GM12891 (cell line): ENCODE results near the gene BEGAIN.

Experiments
- POLR2A ChIP-seq: IDR thresholded peaks from 2 replicates; pipeline ENCODE4 v1.6.1; 2011; ENCODE audit warnings: low read depth, low read length, control low read depth
- POLR2AphosphoS5 ChIP-seq: IDR thresholded peaks from 2 replicates; pipeline ENCODE4 v1.6.1; 2011; ENCODE audit warnings: low read depth, low read length, control low read depth
- TAF1 ChIP-seq: IDR thresholded peaks from 2 replicates; pipeline ENCODE4 v1.6.1; 2011; ENCODE audit warnings: low read depth, low read length, control low read depth

DNA sequence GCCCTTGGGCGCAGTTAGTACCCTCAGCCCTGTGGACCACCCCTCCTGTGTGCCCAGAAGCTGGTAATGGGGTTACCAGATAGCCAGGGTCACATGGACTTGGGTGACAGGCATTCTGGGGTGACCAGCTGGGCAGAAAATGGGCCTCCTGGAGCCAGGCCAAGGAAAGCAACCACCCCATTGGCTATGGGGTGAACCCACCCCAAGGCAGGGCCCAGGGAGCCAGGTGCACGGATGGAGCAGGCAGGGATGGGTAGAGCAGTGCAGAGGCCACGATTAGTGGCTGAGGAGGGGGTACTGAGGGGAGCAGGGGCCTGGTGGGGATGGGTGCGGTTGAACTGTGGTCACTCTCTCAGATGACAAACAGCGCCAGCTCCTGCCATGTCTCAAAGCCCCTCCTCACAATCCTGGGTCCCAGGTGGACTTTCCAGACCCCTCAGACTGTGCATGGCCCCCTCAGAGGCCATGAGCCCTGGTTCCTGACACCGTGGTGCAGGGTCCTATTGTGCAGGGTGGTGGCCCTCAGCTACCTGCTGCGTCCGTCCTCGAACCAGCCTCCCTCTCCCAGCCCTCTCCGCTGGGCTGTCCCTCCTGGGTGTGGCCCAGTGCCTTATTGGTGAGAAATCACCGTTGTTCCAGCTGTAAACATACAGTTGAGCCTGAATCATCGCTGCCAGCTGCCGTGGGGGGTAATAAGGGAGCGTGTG, 23.4 kb upstream of the BEGAIN start:
- TF ChIP-seq POLR2AphosphoS5 = no peak
- no peak for TF ChIP-seq POLR2A
- TF ChIP-seq TAF1 = no peak
